IPS-NIHi7 (cell line): ENCODE results near the gene TSTD1.
A peak's percentile ranks its signal among the peaks of the same experiment; 100 is the strongest.

Source experiments
- DNase-seq: peaks from one replicate; pipeline ENCODE4 v3.0.0; 2012; ENCODE audit warnings: mixed read lengths; ENCODE audit errors: extremely low spot score

The TSTD1 gene

DNA sequence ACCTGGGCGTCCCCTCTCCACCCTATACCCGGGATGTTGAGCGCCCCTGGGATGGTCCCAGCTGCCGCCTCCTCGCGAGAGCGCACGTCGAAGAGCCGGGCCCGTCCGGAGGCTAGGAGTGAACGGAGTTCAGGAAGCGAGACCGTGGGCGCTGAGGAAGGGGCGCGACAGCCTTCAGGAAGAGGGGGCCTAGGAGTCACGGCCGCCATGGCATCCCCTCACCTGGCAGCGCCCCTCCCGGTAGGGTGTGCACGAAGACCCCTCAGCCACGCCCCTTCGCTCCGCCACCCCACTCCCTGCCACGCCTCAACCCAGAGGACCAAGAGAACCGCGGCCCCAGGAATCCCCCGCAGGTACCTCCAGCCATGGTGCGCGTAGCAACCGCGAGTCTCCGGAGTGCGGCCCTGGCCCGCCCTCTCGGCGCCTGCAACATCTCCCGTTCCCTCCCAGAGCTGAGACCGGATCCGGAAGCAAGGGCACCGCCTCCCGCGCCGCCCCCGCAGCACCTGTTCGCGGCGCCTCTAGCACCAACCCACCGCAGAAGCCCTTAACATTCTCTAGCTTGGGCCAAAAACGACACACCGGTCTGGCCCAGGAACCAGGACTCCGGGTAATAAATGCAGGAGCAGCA is at the start of gene TSTD1:
Gene TSTD1 (minus strand): TSS at position 442 of the 631 bp plus-strand sequence. CDS start 75 bp downstream, at position 367.
- peak; percentile 85 for DNase-seq

DNA sequence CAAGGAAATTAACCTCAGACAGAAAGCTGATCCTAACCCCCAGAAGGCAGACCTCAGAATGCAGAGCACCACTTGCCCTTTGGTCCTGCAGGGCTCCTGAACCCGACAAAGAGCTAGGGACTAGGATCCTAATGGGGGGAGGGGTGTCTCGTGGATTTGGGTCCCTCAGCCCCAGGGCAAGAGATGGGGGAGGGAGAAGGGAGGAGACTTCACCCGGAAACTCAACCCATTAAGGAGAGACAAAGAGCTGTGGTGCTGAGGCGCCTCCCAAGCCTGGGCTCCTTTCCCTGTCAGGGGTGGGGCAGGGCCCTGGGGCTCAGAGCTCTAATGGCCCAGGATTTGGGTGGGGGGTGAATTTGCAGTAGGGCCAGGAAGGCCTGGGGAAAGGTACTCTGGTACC is 47.7 kb upstream of the TSTD1 start:
- no peak for DNase-seq

GRCh38 chr1:161085165-161085564 is 46.4 kb upstream of the TSTD1 start:
- no peak for DNase-seq

DNA sequence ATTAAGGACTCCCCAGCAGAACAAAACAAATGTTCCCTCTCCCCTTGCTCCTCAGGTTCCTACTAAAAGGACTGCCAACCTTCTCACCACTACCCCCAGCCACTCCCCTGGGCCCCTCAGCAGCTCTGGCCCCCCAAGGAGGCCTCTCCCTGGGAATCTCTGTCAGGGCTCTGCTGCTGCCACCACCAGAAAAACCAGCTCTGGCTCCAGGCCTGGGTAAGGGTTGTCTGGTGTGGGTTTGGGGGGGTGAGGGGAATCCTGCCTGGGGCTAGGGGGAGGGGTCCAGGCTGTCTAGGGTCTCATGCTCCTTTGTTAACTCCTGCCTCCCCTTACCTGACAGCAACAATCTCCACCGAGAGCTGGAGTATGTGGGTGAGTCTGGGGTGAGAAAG is 45.8 kb upstream of the TSTD1 start:
- no peak for DNase-seq

GRCh38 chr1:161083748-161084596 is 45.2 kb upstream of the TSTD1 start:
- DNase-seq: no peak

- peak; percentile 67 for DNase-seq
Measured at GRCh38 chr1:161082996-161083747, 44.4 kb upstream of the TSTD1 start.

- no peak for DNase-seq
Measured at GRCh38 chr1:161082483-161082882, 43.7 kb upstream of the TSTD1 start.

GRCh38 chr1:161081519-161081918 is 42.8 kb upstream of the TSTD1 start:
- DNase-seq: no peak

DNA sequence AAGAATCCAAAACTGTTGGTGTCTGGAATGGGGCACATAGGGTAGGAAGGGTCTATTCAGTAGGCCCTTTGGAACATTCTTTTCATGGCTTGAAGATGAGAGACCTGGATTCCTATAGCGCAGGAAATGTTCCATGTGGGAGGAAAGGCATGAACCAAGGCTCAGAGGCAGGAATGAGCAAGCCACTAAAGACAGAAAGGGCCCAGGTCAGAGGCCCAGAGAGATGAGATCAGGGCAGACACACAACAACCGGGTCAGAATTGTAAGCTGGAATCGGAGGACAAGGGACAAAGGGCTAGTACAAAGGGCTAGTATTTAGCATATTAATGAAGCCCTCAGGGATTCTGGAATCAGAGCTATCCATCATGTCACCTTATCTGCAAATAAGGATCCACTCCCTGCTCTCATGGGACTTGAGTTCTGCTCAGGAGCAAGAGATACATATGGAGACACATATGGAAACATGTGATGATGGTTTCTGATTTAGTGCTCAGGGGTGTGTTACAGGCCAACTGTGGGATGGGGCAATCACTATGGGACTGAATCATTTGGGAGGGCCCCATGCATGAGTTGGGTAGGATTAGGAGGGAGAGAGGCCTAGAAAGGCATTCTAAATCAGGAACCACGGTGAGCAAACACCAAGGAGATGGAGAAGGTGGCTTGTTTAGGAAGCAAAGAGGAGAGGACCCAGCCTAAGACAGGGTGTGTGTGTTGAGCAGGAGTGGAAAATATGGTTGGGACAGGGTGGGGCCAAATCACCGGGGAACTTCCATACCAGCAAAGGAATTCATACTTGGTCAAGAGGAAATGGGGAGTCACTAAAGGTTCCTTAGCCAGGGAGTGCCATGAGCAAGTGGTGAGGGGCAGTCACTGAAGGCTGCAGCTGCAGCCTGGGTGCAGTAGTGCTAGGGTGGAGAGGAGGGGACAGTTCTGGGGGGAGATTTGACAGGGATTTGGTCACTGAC is 42.0 kb upstream of the TSTD1 start:
- no peak for DNase-seq

GRCh38 chr1:161079436-161080110 is 40.8 kb upstream of the TSTD1 start:
- DNase-seq: no peak

DNA sequence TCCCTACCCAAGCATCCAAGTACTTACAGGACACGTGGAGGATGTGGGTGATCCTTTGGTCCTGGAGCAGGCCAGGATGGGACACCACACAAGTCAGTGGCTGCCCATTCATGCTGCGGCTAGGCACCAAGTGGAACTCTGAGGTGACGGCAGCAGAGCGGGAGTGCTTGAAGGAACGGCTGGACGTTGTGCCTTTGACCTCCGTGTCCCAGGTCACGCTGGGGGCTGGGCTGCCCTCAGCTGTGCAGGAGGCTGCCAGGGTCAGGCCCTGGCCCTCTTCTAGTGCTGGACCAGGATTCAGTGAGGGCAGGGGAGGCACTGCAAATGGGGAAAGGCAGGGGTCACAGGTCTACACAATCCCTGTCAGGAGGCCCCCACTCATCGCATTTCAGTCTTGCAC is 38.7 kb upstream of the TSTD1 start:
- no peak for DNase-seq

DNA sequence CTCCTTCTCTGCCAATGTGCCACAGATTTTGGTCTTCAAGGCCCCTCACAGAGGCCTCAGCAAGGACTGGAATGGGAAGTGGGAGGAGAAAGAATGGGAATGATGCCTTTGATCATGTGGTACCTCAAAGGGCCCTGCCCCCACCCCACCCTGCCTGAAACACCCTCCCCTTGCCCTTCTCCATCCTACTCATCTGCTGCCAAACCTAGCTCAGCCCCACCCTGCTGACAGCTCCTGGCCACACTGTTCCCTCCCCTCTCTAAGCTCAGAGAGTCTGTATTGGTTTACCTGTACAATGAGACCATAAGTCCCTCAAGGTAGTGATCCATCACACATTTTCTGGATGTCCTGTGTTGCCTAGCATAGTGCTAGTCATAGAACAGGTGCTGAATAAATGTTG is 37.6 kb upstream of the TSTD1 start:
- DNase-seq: no peak

DNA sequence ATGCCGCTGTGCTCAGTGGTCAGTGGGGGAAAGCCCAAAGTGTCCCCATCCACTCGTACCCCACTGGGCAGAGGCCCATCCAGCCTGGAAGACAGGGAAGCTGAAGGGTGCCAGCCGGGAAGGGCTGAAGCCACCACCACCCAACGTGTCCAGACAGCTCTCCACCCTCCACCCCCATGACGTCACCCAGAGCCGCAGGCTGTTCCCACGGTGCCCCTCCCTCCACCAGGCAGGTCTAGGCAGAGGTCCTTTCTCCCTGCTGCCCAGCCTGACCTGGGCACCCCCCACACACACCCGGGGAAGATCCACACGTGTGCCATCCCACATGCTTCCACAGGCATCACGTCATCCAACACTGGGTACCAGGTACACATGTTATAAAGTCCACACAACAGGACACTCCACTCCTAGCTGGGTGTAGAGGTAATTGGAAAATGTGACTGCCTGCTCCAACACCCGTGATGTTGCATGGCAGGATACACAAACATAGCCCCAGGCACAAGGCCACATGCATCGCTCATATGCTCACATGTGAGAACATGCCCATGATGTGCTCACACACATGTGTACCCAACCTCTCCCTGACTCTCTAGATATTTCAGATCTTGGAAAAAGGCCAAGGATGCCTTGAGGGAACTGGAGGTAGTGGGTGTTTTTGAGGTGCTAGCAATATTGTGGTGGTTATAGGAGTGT is 36.1 kb upstream of the TSTD1 start:
- no peak for DNase-seq

DNA sequence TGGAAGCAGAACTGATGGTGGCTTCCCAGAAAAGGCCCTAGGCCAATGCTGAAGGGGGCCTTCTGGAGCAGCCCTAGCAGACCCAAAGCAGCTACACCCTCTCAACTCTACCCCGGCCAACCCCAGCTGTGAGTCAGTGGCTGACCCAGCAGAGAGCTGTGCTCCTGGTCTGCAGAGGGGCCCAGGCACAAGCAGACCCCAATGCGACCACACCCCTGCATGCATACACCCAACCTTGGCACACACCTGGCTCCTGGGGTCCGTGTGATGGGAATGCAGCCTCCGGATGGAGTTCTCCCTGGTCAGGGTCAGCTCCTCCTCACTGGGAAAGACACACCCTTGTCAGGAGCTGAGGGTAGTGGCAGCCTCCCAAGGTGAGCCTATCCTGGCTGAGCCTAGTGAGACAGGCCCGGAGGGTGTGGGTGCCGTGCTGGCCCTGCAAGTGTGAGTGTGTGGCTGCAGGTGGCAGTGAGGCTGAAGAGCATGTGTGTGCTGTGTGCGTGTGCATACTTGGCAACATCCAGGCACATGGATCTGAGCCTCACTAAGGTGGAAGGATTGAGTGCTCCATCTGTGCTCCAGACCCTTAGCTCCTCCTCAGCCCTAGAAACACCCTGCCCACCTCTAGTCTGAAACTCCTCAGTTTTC is 34.8 kb upstream of the TSTD1 start:
- no peak for DNase-seq

- no peak for DNase-seq
Measured at GRCh38 chr1:161072751-161073449, 34.1 kb upstream of the TSTD1 start.

- DNase-seq: peak; percentile 86
Measured at GRCh38 chr1:161071886-161072371, 33.2 kb upstream of the TSTD1 start.

DNA sequence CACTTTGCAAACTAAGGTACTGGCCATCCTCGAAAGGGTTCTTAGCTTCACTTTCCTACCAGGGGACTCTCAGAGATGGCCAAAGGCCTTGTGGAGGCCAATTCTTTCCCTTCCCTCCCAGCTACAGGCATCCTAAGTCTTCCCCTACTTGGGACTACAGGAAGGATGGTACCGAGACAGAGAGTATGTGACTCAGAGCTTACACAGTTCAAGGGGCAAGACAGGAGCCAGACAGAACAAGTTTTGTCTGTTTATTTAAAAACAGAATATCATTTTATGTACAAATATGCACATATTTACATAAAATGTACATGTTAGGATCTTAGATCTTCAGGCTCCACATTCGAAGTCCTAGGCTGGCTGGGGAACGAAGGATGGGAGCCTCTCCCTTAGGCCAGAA is 32.0 kb upstream of the TSTD1 start:
- no peak for DNase-seq

DNA sequence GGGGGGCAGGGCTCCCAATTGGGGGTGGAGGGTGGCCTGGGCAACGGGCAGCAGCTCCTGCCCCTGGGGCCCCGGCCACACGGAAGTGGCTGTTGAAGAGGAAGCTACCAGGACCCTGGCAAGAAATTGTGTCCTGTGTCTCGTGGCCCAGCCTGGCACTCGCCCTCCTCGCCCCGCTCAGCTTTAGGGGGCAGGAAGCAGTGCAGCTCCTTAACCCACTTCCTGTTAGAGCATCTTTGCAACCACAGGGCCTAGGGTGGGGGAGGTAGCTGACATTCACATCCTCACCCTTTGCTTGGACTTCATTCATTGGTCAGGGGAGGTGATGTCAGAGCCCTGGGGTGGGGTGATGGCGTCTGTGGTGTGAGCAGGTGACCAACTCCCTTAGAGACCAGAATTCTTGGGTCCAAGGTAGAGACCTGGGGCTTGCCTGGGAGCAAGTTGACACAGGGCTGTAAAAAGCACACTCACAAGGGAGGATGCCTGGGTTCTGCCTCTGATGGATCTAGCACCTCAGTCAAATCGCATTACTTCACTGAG is 31.0 kb upstream of the TSTD1 start, which contains the start of gene ARHGAP30:
Gene ARHGAP30 (minus strand): TSS at position 161 of the 540 bp plus-strand sequence. CDS start 267 bp downstream, outside the sequence.
- no peak for DNase-seq
